Ishikawa (cell line): ENCODE measurements around the gene GNAO1.

Experiments used
- NFIC ChIP-seq: IDR thresholded peaks from 2 replicates; pipeline ENCODE4 v1.6.1; 2012
- REST ChIP-seq: IDR thresholded peaks from 2 replicates; pipeline ENCODE4 v1.6.1; 2012; ENCODE audit warnings: low read depth, mild to moderate bottlenecking
- TCF12 ChIP-seq: IDR thresholded peaks from 2 replicates; pipeline ENCODE4 v1.6.1; 2012; ENCODE audit warnings: low read depth
- TEAD4 ChIP-seq: IDR thresholded peaks from 2 replicates; pipeline ENCODE4 v1.6.1; 2012

- TF ChIP-seq REST (no peak), TCF12 (no peak), TEAD4 (no peak), NFIC (no peak)
Observed at GRCh38 chr16:56366945-56367344, 175.7 kb downstream of the GNAO1 start.
